ENCODE results near the gene SREBF2.
A peak's percentile ranks its signal among the peaks of the same experiment; 100 is the strongest.
"Not testable (repeated sequence)": the region's sequence is repeated elsewhere in the genome, so short reads cannot be mapped to it uniquely, and the experiment has no call there.

The SREBF2 gene

GRCh38 chr22:41940832-41941765 lies 108.2 kb downstream of the SREBF2 start:
- DNase-seq (ENCODE audit: low read depth in 2 of 3, low spot score in 2 of 3) = peak in 2 of 3 experiments; percentile 54 to 60

GRCh38 chr22:41943661-41944209 lies 110.8 kb downstream of the SREBF2 start:
- no peak for DNase-seq (ENCODE audit: low read depth in 2 of 3, low spot score in 2 of 3)

- peak; percentile 87 to 92 (median 90) for DNase-seq (ENCODE audit: low read depth in 2 of 3, low spot score in 2 of 3)
Measured at GRCh38 chr22:41946629-41947423, 113.9 kb downstream of the SREBF2 start, which contains the start of gene CENPM. Gene CENPM (minus strand): TSS chr22:41947152. CDS start chr22:41947076, 76 bp downstream.

DNA sequence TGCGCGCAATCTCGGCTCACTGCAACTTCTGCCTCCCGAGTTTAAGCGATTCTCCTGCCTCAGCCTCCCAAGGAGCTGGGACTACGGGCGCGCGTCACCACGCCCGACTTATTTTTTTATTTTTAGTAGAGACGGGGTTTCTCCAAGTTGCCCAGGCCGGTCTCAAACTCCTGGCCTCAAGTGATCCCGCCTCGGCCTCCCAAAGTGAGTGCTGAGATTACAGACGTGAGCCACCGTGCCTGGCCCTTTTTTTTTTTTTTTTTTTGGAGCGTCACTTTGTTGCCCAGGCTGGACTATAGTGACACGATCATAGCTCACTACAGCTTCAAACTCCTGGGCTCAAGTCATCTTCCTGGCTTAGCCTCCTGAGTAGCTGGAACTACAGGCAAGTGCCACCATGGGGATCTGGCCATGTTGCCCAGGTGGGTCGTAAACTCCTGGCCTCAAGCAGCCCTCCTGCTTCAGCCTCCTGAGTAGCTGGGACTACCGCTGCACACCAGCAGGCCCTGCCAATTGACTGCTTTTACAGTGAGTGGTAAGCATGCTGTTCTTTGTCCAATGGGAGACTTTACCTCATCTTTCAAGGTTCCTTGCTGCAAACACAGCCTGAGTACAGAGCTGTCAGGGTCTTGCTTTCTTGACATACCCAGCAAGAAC lies 114.6 kb downstream of the SREBF2 start:
- no peak for DNase-seq (ENCODE audit: low read depth in 2 of 3, low spot score in 2 of 3)

DNA sequence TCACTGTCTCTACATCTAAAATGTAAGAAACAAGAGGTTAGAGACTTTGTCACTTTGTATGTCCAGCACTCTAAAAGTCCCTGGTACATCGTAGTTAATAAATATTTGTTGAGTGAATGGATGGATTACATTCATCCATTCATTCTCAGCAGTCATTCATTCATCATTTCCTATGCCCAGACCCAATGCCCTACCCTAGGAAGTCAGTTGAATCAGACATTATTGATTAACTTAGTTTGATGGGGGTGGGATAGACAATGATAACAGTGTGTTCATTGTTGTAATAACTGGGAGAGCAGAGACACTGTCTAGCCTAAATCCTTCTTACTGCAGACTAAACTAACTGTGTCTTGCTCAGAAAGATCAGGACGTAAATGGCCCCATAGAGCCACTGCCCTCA lies 115.2 kb downstream of the SREBF2 start:
- no peak for DNase-seq (ENCODE audit: low read depth in 2 of 3, low spot score in 2 of 3)

DNA sequence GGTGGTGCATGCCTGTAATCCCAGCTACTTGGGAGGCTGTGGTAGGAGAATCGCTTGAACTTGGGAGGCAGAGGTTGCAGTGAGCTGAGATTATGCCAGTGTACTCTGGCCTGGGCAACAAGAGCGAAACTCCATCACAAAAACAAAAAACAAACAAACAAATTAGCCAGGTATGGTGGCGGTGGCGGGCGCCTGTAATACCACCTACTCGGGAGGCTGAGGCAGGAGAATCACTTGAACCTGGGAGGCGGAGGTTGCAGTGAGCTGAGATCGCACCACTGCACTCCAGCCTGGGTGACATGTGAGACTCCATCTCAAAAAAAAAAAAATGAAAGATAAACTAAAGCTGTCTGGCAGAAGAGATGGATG lies 116.0 kb downstream of the SREBF2 start:
- not testable (repeated sequence) for DNase-seq (ENCODE audit: low read depth in 2 of 3, low spot score in 2 of 3)

- no peak for DNase-seq (ENCODE audit: low read depth in 2 of 3, low spot score in 2 of 3)
Measured at GRCh38 chr22:41949297-41949965, 116.5 kb downstream of the SREBF2 start.

- DNase-seq (ENCODE audit: low read depth in 2 of 3, low spot score in 2 of 3) = no peak
Measured at GRCh38 chr22:41951898-41952474, 119.1 kb downstream of the SREBF2 start, which contains the start of gene SMIM45. Gene SMIM45 (plus strand): TSS chr22:41952150.

DNA sequence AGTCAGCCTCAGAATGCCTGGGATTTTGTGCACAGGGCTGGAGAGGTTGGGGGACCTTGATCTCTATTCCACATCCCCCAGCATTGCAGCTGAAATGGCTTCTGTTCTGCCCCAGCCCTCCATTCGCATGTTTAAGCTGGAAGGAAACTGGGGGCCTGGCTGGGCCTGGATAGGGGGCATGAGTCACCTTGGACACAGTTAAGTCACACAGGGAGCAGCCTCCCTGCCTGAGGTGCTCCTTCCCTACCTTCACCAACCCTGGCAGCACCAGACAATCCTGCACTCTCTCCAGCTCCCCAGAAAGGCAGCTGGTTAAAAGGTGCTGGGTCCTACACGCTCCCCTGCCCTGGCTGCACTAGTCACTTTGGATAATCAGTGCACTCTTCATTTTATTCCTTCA lies 119.8 kb downstream of the SREBF2 start:
- DNase-seq (ENCODE audit: low read depth in 2 of 3, low spot score in 2 of 3) = no peak
